CD4-positive, alpha-beta T cell treated with Interleukin-6 at 100 ng/mL for 8 hours (primary cell): ENCODE results near the gene TSPO2.

Source experiments
- DNase-seq: peaks from one replicate; pipeline ENCODE4 v3.0.0-alpha.2; 2020; ENCODE audit warnings: mixed read lengths, low spot score

Gene TSPO2

DNA sequence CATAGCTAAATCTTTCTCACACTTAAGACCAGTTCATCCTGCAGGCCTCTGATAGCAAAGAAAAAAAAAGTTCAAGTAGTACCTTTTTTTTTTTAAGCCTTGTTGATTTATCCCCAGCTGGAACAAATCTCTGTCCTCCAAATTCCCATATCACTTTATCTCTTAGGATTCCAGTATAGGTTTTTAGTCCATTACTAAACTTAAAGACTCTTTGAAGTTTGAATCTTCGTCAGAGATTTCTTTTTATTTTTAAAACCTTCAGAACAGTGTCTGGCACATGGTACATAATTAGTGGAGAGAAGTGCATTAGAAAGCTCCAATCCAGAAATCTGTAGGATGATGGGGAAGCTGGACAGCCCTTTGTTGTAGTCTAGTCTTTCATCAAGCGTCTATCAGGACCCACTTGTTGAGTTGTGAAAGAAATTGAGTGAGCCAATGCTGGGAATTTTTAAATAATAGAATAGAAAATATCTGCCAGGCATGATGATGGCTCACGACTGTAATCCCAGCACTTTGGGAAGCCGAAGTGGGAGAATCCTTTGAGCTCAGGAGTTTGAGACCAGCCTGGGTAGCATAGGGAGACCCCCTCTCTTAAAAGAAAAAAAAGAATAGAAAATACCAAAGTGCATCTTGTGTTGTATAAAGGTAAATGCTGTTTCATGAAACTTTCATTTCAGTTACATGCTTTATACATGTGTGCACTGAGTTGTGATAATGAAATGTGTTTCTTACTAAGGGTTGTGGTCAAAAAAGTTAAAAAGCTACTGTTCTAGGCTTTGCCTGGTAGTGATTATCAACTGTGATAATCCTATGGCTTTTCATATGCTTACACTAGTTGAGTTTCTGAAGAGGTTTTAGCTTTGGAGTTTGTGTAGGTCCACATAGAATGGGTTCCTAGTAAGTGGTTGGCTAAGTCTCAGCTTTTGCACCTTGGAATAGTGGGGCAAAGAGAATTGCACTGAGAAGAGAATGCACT, 33.7 kb downstream of the TSPO2 start:
- no peak for DNase-seq

DNA sequence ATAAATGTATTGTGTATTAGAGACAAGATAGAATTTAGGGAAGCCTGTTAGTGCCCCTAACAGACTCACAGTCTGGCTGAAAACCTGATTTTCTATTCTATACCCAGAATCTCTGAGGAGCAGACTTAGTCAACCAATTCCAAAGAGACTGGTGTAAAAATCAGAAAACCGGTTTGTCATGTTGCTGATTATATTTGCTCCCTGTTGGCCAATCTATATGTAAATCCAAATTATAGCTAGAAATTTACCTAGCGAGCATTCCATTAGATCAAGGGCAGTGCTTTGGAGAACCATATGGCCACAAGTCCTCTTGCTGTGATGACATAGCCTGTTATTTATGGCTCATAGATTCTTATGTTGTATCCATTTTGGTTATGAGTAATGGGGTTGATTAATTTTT, 35.3 kb downstream of the TSPO2 start:
- no peak for DNase-seq

DNA sequence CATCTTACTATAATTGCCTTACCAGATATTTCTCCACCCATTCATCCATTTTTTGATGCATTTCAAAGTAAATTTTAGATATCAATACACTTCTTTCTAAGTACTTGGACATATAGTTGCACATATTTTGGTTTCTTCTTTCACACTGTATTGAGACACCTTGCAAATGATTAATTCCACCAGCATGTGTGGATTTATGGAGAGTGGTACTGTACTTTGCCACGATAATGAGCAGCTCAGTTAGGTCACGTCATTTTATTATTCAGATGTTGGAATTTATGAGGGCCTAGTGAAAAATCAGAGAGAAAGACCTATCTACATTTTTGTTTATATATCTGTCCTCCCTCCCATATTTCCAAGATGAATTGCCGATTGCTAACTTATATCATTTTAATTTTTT, 35.8 kb downstream of the TSPO2 start:
- DNase-seq = no peak

DNA sequence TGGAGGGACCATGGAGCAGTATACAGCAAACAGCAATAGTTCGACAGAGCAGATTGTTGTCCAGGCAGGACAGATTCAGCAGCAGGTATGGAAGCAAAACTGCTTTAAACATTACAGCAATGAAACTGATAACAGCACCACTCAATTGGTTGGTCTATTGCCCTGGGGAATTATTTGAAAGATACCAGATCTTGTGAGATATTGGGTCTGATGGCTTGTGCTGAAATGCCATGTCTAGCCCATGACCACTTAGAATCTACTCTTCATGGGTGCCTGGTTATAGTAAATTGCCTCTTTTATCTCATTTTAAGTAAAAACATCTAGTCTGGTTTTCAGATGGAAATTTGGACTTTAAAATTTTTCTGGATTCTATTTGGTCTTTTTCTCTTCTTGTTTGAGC, 36.8 kb downstream of the TSPO2 start:
- DNase-seq = no peak

DNA sequence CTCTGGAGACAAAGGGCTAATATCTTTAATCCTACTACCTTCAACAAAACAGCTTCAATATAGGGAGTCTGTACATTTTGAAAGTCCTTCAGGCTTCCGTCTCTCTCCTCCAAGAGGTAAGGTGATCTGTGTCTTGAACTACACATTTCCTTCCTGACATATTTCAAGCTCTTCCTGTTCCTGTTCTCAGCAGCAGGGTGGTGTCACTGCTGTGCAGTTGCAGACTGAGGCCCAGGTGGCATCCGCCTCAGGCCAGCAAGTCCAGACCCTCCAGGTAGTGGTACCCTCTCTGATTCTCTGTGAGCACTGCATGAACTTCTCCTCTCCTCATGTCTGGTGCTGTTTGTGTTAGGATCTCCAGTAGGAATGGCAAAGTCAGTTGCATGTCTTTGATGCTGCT, 38.4 kb downstream of the TSPO2 start:
- DNase-seq = peak; percentile 53

DNA sequence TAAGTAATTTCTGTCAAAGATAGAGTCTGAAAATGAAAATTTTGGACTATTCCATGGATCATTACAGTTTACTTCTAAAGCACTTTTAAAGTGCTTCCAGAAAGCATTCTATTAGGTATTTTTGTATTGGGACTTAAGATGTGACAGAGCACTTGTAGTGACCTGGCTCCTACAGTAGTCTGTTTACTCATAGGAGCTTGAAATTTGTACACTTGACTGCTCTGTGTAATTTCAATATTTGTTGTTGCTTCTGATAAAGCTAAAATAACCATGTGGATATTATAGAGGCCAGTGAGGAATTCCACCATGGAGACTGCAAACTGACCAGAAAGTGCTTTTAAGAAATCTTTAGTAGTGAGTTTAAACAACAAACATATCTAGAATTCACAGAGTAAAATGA, 40.8 kb downstream of the TSPO2 start:
- no peak for DNase-seq

DNA sequence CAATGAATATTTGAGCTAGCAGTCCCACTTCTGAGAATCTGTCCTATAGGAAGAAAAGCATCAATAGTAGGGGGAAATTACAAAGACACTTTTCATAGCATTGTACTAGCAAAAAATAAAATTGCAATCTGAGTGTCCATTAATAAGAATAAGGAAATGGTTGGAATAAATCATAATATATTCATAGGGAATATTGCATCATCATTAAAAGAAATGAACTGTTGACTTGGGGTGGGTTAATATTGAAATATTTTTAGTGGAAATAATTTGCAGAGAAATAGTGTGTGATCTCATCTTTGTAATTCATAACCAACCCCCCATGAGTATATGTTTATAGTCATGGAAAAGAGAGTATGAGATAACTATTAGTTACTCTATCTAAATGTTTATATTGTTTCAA, 42.9 kb downstream of the TSPO2 start:
- DNase-seq = no peak

DNA sequence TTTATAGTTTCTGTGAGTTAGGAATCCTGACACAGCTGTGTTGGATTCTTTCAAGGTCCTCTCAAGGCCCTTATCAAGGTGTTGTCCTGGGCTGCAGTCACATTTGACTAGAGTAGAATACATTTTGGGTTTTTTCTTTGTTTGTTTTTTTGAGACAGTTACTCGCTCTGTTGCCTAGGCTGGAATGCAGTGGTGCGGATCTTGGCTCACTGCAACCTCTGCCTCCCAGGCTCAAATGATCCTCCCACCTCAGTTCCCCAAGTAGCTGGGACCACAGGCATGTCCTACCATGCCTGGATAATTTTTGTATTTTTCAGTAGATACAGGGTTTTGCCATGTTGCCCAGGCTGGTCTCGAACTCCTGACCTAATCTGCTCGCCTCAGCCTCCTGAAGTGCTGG, 46.2 kb downstream of the TSPO2 start:
- no peak for DNase-seq

DNA sequence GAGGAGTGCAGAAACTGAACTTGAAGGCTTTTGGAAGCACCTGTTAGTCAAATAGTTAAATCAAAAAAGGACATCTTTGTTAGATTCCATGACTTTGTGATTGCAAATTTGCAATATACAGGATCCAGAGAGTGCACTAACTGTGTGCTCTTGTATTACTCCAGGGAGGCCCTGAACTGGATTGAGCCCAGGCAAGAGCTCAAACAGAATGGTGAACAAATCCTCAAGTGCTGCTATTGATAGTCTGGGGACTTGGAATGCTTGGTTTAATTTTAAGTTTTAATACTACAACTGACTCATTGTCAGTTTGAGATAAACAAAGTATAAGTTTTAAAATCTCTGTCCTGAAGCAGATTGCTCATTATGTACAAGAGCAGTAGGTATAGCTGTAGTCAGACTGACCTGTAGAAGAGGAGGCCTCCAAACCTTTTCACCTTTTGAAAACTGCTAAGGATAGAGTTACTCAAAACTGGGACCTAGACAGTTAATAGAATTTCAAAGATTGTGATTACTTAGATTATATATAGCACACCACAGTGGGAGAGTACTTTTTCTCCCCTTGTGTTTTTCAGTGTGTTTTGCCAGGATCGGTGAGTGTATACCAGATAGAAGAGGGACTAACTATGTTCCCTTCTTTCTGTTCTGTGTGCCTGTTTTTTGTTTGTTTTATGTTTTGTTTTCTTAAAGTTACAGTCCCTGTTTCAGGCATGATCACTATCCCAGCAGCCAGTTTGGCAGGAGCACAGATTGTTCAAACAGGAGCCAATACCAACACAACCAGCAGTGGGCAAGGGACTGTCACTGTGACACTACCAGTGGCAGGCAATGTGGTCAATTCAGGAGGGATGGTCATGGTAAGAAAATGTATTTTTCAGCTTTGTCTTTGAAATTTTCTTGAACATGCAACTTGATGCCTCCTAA, 48.8 kb downstream of the TSPO2 start:
- DNase-seq = no peak

DNA sequence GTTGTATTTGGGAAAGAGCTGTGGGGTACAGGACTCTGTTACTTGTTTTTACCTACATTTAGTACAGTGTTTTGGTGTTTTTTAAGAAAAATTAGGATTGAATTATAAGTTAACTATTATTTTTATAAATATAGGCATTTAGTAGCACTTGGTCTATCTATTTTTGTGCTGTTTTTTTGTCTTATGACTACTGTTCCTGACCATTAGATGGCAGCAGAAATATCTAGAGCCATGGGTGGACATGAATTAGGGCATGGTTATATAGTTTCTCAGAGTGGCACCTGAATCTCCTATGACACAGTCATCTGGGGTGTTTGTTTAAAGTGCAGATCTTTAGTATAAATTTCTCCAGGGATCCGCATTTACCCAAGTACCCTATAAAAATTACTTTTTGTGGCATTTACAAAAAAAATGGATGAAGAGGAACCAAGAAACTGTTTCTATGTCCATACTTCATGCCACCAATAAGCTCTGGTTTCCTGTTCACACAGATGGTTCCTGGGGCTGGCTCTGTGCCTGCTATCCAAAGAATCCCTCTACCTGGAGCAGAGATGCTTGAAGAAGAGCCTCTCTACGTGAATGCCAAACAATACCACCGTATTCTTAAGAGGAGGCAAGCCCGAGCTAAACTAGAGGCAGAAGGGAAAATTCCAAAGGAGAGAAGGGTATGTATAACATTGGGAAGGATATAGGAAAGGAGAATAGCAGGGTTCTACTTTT, 50.3 kb downstream of the TSPO2 start:
- no peak for DNase-seq

DNA sequence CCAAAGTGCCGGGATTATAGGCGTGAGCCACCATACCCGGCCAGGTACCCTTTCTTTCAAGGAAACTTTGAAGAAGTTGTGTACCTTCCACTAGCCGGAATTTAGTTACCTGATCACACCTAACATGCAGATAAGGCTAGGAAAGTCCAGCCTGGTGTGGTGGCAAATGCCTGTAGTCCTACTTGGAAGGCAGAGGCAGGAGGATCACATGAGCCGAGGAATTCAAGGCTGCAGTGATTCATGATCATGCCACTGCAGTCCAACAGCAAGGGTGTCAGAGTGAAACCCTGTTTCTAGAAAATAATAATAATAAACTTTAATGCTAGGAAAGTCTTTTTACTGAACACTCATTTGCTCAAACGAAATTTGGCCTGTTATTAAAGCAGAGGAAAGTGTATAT, 51.5 kb downstream of the TSPO2 start:
- DNase-seq = no peak
